OCI-LY1 (cell line): ENCODE results near the gene SELENOP.

Source experiments
- EZH2 ChIP-seq: fragments of 200-600 bp; sonication (generic), shearing (Covaris generic); IDR thresholded peaks from 2 replicates; pipeline ENCODE4 v1.8.0; 2017; ENCODE audit warnings: borderline replicate concordance, mixed run types, mild to moderate bottlenecking, antibody characterized with exemption, low read length, moderate library complexity, mixed read lengths
- TF ChIP-seq, protein P1 (sequence below): fragments of 200-600 bp; sonication (generic), shearing (Covaris generic); IDR thresholded peaks from 2 replicates; pipeline ENCODE4 v1.5.1; 2017; ENCODE audit warnings: mild to moderate bottlenecking, antibody characterized with exemption, low read length, moderate library complexity, mixed read lengths

DNA sequence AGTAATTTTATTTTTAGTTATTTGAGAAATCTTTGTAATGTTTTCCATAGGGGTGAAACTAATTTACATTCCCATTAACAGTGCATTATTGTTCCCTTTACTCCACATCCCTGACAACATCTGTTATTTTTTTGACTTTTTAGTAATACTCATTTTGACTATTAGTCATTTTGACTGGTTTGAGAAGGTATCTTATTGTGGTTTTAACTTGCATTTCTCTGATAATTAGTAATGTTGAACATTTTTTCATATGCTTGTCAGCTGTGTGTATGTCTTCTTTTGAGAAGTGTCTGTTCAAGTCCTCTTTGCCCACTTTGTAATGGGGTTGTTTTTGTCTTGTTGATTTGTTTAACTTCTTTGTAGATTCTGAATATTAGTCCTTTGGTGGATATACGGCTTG is 27.6 kb downstream of the SELENOP start:
- no peak for TF ChIP-seq EZH2
- TF ChIP-seq, protein P1, sequence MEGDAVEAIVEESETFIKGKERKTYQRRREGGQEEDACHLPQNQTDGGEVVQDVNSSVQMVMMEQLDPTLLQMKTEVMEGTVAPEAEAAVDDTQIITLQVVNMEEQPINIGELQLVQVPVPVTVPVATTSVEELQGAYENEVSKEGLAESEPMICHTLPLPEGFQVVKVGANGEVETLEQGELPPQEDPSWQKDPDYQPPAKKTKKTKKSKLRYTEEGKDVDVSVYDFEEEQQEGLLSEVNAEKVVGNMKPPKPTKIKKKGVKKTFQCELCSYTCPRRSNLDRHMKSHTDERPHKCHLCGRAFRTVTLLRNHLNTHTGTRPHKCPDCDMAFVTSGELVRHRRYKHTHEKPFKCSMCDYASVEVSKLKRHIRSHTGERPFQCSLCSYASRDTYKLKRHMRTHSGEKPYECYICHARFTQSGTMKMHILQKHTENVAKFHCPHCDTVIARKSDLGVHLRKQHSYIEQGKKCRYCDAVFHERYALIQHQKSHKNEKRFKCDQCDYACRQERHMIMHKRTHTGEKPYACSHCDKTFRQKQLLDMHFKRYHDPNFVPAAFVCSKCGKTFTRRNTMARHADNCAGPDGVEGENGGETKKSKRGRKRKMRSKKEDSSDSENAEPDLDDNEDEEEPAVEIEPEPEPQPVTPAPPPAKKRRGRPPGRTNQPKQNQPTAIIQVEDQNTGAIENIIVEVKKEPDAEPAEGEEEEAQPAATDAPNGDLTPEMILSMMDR: no peak
